ENCODE measurements around the gene MAML2.

MAML2 gene

GRCh38 chr11:96026310-96026709 lies 316.7 kb downstream of the MAML2 start:
- DNase-seq (ENCODE audit: low read depth) = no peak
- H3K4me3 ChIP-seq (ENCODE audit: low read depth, low read length) = no peak overlapping the region
- TF ChIP-seq CTCF (IDR thresholded peaks at IDR 0.05; ENCODE audit: insufficient read depth, low read depth, low read length, missing control alignments) = no peak

GRCh38 chr11:96024666-96025065 lies 318.3 kb downstream of the MAML2 start:
- no peak overlapping the region for H3K4me3 ChIP-seq (ENCODE audit: low read depth, low read length)
- DNase-seq (ENCODE audit: low read depth) = no peak
- no peak for TF ChIP-seq CTCF (IDR thresholded peaks at IDR 0.05; ENCODE audit: insufficient read depth, low read depth, low read length, missing control alignments)

GRCh38 chr11:96023275-96023674 lies 319.7 kb downstream of the MAML2 start:
- TF ChIP-seq CTCF (IDR thresholded peaks at IDR 0.05; ENCODE audit: insufficient read depth, low read depth, low read length, missing control alignments) = no peak
- no peak overlapping the region for H3K4me3 ChIP-seq (ENCODE audit: low read depth, low read length)
- no peak for DNase-seq (ENCODE audit: low read depth)

- DNase-seq (ENCODE audit: low read depth) = no peak
- no peak for TF ChIP-seq CTCF (IDR thresholded peaks at IDR 0.05; ENCODE audit: insufficient read depth, low read depth, low read length, missing control alignments)
- no peak overlapping the region for H3K4me3 ChIP-seq (ENCODE audit: low read depth, low read length)
Observed at GRCh38 chr11:96021901-96022650, 320.9 kb downstream of the MAML2 start.

GRCh38 chr11:96019810-96020747 lies 322.9 kb downstream of the MAML2 start:
- no peak for TF ChIP-seq CTCF (IDR thresholded peaks at IDR 0.05; ENCODE audit: insufficient read depth, low read depth, low read length, missing control alignments)
- H3K4me3 ChIP-seq (ENCODE audit: low read depth, low read length) = no peak overlapping the region
- DNase-seq (ENCODE audit: low read depth) = no peak

- DNase-seq (ENCODE audit: low read depth) = no peak
Observed at GRCh38 chr11:96019281-96019680, 323.7 kb downstream of the MAML2 start.

More at GRCh38 chr11:96019281-96019680, 323.7 kb downstream of the MAML2 start:
- TF ChIP-seq CTCF (IDR thresholded peaks at IDR 0.05; ENCODE audit: insufficient read depth, low read depth, low read length, missing control alignments) = no peak
- no peak overlapping the region for H3K4me3 ChIP-seq (ENCODE audit: low read depth, low read length)
